HG03439 (cell line): ENCODE data around the gene LGALS9.
"Not testable (repeated sequence)": the region's sequence is repeated elsewhere in the genome, so short reads cannot be mapped to it uniquely, and the experiment has no call there.

ENCODE experiments used
- ATAC-seq: cut with Tn5 transposase; IDR thresholded peaks from one replicate; pipeline ENCODE4 v1.9.1; 2021; ENCODE audit warnings: mild to moderate bottlenecking, moderate library complexity; ENCODE audit not compliant: unreplicated experiment

Gene LGALS9

DNA sequence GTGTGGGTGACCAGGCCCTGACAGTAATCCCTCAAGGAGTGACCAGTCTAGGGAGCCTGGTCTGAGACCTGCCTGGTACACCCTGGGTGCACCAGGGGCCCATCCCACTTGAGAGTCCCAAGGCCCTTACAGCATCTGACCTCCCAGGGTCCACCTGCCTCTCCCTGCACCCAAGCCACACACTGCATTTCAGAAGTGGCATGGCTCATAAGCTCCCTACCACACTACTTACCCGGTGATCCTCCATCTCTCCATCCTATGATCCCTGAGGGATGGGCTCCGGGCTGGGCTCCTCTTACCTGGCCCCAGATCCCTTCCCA is 40.6 kb downstream of the LGALS9 start:
- no peak for ATAC-seq

GRCh38 chr17:27671977-27672480 is 41.0 kb downstream of the LGALS9 start:
- not testable (repeated sequence) for ATAC-seq

DNA sequence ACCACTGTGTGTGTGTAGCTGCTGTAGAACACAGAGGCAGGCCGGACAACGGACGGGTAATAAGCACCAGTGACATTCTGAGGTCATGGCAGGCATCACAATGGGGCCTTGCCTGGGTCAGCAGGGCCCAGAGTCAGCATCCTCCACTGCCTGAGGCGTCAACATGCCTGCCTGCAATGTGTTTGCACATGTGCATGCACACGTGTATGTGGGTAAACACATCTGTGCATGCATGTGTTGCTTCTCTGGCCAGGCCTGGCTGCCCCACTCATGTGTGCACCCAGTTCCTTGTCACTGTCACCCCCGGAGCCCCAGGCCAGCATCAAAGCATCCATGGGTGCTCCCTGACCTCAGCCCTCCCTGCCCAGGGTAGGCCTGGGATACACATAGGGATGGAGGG is 43.3 kb downstream of the LGALS9 start:
- ATAC-seq, result no peak

DNA sequence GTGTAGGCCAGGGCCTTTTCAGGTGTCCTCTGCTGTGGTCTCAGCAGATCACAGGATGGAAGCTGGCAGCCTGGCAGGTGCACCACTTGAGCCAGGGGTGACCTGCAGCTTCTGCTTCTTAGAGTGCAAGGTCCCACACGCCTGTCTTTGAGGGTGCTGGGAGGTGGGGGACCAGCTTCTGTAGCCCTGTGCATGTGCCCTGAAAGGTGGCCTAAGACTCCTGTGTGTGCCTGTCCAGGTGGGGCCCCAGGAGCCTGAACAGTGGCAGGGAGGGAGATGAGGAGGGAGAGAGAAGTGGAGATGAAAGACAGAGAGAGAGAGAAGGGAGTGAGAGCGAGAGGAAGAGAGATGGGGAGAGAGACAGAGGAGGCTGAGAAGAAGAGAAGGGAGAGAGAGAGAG is 46.2 kb downstream of the LGALS9 start:
- no peak for ATAC-seq

GRCh38 chr17:27686322-27686721 is 55.3 kb downstream of the LGALS9 start:
- not testable (repeated sequence) for ATAC-seq

- no peak for ATAC-seq
These were observed 59.9 kb downstream of the LGALS9 start for GRCh38 chr17:27690882-27691281.

GRCh38 chr17:27695254-27695814 is 64.3 kb downstream of the LGALS9 start:
- ATAC-seq, result not testable (repeated sequence)
